HUES6 (cell line): Measurements from ENCODE around the gene GPR61.

ENCODE experiments used
- H3K27ac ChIP-seq: 2 replicates; pipeline ENCODE4 v1.7.0; 2013; ENCODE audit warnings: low read depth, mild to moderate bottlenecking, low read length, inconsistent platforms
- H3K27me3 ChIP-seq: 2 replicates; pipeline ENCODE4 v1.6.1; 2013; ENCODE audit warnings: low read length; ENCODE audit not compliant: control insufficient read depth, insufficient read depth
- H3K36me3 ChIP-seq: 2 replicates; pipeline ENCODE4 v1.6.1; 2013; ENCODE audit warnings: low read length; ENCODE audit not compliant: control insufficient read depth, insufficient read depth
- H3K4me1 ChIP-seq: 2 replicates; pipeline ENCODE4 v1.6.1; 2013; ENCODE audit warnings: low read length; ENCODE audit not compliant: control insufficient read depth, insufficient read depth
- H3K4me3 ChIP-seq: 2 replicates; pipeline ENCODE4 v1.5.1; 2013; ENCODE audit warnings: low read depth, low read length
- H3K9ac ChIP-seq: one replicate; pipeline ENCODE4 v1.6.1; 2013; ENCODE audit warnings: mild to moderate bottlenecking, low read length
- H3K9me3 ChIP-seq: 2 replicates; pipeline ENCODE4 v1.6.1; 2013; ENCODE audit warnings: low read depth, low read length; ENCODE audit not compliant: control insufficient read depth, insufficient read depth

Gene GPR61

GRCh38 chr1:109509176-109510134 lies 30.2 kb upstream of the GPR61 start, which contains the start of gene AMIGO1:
Gene AMIGO1, minus strand, starts transcription at chr1:109509727. Its CDS starts 815 bp downstream, at chr1:109508912.
- H3K4me3 ChIP-seq = peak within 1 kb of the TSS; percentile 78
- H3K9ac ChIP-seq = peak within 1 kb of the TSS; percentile 51
- peaks cover 67% of the 10 kb centered on the region for H3K27me3 ChIP-seq
- peaks cover 6% of the 10 kb centered on the region; the same call in 1 of the 2 replicates for H3K4me1 ChIP-seq
- H3K36me3 ChIP-seq = no peaks in the 10 kb centered on the region
- no peak within 1 kb of the TSS for H3K27ac ChIP-seq
- H3K9me3 ChIP-seq = no peaks in the 10 kb centered on the region

GRCh38 chr1:109513110-109513710 lies 26.5 kb upstream of the GPR61 start:
- Histone ChIP-seq H3K27me3 (peaks cover 46% of the 10 kb centered on the region), H3K4me3 (no peak overlapping the region), H3K9ac (no peak overlapping the region), H3K27ac (no peak overlapping the region), H3K4me1 (peaks cover 6% of the 10 kb centered on the region; the same call in 1 of the 2 replicates), H3K36me3 (no peaks in the 10 kb centered on the region), H3K9me3 (no peaks in the 10 kb centered on the region)

GRCh38 chr1:109514846-109515245 lies 24.8 kb upstream of the GPR61 start:
- peaks cover 6% of the 10 kb centered on the region; the same call in 1 of the 2 replicates for H3K4me1 ChIP-seq
- no peak overlapping the region for H3K4me3 ChIP-seq
- no peak overlapping the region for H3K27ac ChIP-seq
- H3K27me3 ChIP-seq = peaks cover 30% of the 10 kb centered on the region
- H3K36me3 ChIP-seq = no peaks in the 10 kb centered on the region
- H3K9ac ChIP-seq = no peak overlapping the region
- H3K9me3 ChIP-seq = no peaks in the 10 kb centered on the region

GRCh38 chr1:109516872-109517271 lies 22.8 kb upstream of the GPR61 start:
- no peak overlapping the region for H3K4me3 ChIP-seq
- no peaks in the 10 kb centered on the region for H3K36me3 ChIP-seq
- H3K9ac ChIP-seq = no peak overlapping the region
- no peaks in the 10 kb centered on the region; the same call in 1 of the 2 replicates for H3K4me1 ChIP-seq
- peaks cover 20% of the 10 kb centered on the region for H3K27me3 ChIP-seq
- no peaks in the 10 kb centered on the region for H3K9me3 ChIP-seq
- no peak overlapping the region for H3K27ac ChIP-seq

- H3K27ac ChIP-seq = no peak overlapping the region
- peaks cover 20% of the 10 kb centered on the region for H3K27me3 ChIP-seq
- H3K4me1 ChIP-seq = no peaks in the 10 kb centered on the region; the same call in 1 of the 2 replicates
- H3K9me3 ChIP-seq = no peaks in the 10 kb centered on the region
- H3K9ac ChIP-seq = no peak overlapping the region
- H3K36me3 ChIP-seq = no peaks in the 10 kb centered on the region
- H3K4me3 ChIP-seq = no peak overlapping the region
Measured at GRCh38 chr1:109517337-109517736, 22.3 kb upstream of the GPR61 start.

GRCh38 chr1:109521002-109521951 lies 18.4 kb upstream of the GPR61 start:
- peaks cover 13% of the 10 kb centered on the region for H3K27me3 ChIP-seq
- no peaks in the 10 kb centered on the region for H3K36me3 ChIP-seq

GRCh38 chr1:109522026-109522425 lies 17.6 kb upstream of the GPR61 start:
- H3K9ac ChIP-seq = no peak overlapping the region

More at GRCh38 chr1:109521002-109521951, 18.4 kb upstream of the GPR61 start:
- no peak overlapping the region for H3K9ac ChIP-seq
- no peaks in the 10 kb centered on the region; the same call in 1 of the 2 replicates for H3K4me1 ChIP-seq
- no peak overlapping the region for H3K27ac ChIP-seq
- H3K9me3 ChIP-seq = no peaks in the 10 kb centered on the region
- no peak overlapping the region for H3K4me3 ChIP-seq

GRCh38 chr1:109523706-109524105 lies 16.0 kb upstream of the GPR61 start:
- Histone ChIP-seq H3K27me3 (peaks cover 13% of the 10 kb centered on the region), H3K27ac (no peak overlapping the region)

More at GRCh38 chr1:109522026-109522425, 17.6 kb upstream of the GPR61 start:
- peaks cover 13% of the 10 kb centered on the region for H3K27me3 ChIP-seq
- H3K9me3 ChIP-seq = no peaks in the 10 kb centered on the region
- no peak overlapping the region for H3K4me3 ChIP-seq
- no peaks in the 10 kb centered on the region for H3K36me3 ChIP-seq
- H3K4me1 ChIP-seq = no peaks in the 10 kb centered on the region; the same call in 1 of the 2 replicates
- H3K27ac ChIP-seq = no peak overlapping the region

GRCh38 chr1:109527098-109527811 lies 12.4 kb upstream of the GPR61 start:
- Histone ChIP-seq H3K36me3 (no peaks in the 10 kb centered on the region), H3K4me1 (no peaks in the 10 kb centered on the region), H3K27me3 (no peaks in the 10 kb centered on the region), H3K4me3 (no peak overlapping the region), H3K9me3 (no peaks in the 10 kb centered on the region), H3K27ac (no peak overlapping the region), H3K9ac (no peak overlapping the region)

More at GRCh38 chr1:109523706-109524105, 16.0 kb upstream of the GPR61 start:
- Histone ChIP-seq H3K4me3 (no peak overlapping the region), H3K4me1 (no peaks in the 10 kb centered on the region; the same call in 1 of the 2 replicates), H3K9ac (no peak overlapping the region), H3K36me3 (no peaks in the 10 kb centered on the region), H3K9me3 (no peaks in the 10 kb centered on the region)
